GM19025 (cell line): ENCODE measurements around the gene KRTAP9-9.
"Not testable (repeated sequence)": the region's sequence is repeated elsewhere in the genome, so short reads cannot be mapped to it uniquely, and the experiment has no call there.

Experiments used
- ATAC-seq: cut with Tn5 transposase; IDR thresholded peaks from one replicate; pipeline ENCODE4 v1.9.1; 2021; ENCODE audit warnings: mild to moderate bottlenecking, low read depth, moderate library complexity; ENCODE audit not compliant: unreplicated experiment

Gene KRTAP9-9

GRCh38 chr17:41255381-41256290 lies at the start of gene KRTAP9-9:
Gene KRTAP9-9, plus strand, starts transcription at chr17:41255384.
- ATAC-seq, result not testable (repeated sequence)

- no peak for ATAC-seq
Observed at GRCh38 chr17:41211845-41212466, 43.2 kb upstream of the KRTAP9-9 start.

GRCh38 chr17:41212524-41213169 lies 42.5 kb upstream of the KRTAP9-9 start:
- ATAC-seq, result no peak

GRCh38 chr17:41215681-41216080 lies 39.5 kb upstream of the KRTAP9-9 start:
- ATAC-seq, result no peak

- no peak for ATAC-seq
Observed at GRCh38 chr17:41223821-41224220, 31.4 kb upstream of the KRTAP9-9 start.

GRCh38 chr17:41226051-41226450 lies 29.1 kb upstream of the KRTAP9-9 start:
- no peak for ATAC-seq

- not testable (repeated sequence) for ATAC-seq
Observed at GRCh38 chr17:41226598-41227095, 28.5 kb upstream of the KRTAP9-9 start, which contains the start of gene KRTAP9-2. Gene KRTAP9-2, plus strand, starts transcription at chr17:41226648. Its CDS starts 7 bp downstream, at chr17:41226655.

- ATAC-seq, result no peak
Observed at GRCh38 chr17:41230094-41230493, 25.1 kb upstream of the KRTAP9-9 start.

GRCh38 chr17:41231731-41232130 lies 23.5 kb upstream of the KRTAP9-9 start:
- no peak for ATAC-seq

GRCh38 chr17:41232399-41233105 lies 22.6 kb upstream of the KRTAP9-9 start, which contains the start of gene KRTAP9-3:
Gene KRTAP9-3, plus strand, starts transcription at chr17:41232449. Its CDS starts 53 bp downstream, at chr17:41232502.
- ATAC-seq, result not testable (repeated sequence)

GRCh38 chr17:41237116-41237515 lies 18.1 kb upstream of the KRTAP9-9 start:
- ATAC-seq, result not testable (repeated sequence)

GRCh38 chr17:41237949-41238437 lies 17.2 kb upstream of the KRTAP9-9 start, which contains the start of gene KRTAP9-8:
Gene KRTAP9-8, plus strand, starts transcription at chr17:41237999. Its CDS starts 53 bp downstream, at chr17:41238052.
- not testable (repeated sequence) for ATAC-seq

- not testable (repeated sequence) for ATAC-seq
Observed at GRCh38 chr17:41246995-41247787, 8.0 kb upstream of the KRTAP9-9 start.

GRCh38 chr17:41249637-41250240 lies 5.4 kb upstream of the KRTAP9-9 start, which contains the start of gene KRTAP9-4:
Gene KRTAP9-4, plus strand, starts transcription at chr17:41249687. Its CDS starts 34 bp downstream, at chr17:41249721.
- not testable (repeated sequence) for ATAC-seq

- no peak for ATAC-seq
Observed at GRCh38 chr17:41251261-41251660, 3.9 kb upstream of the KRTAP9-9 start.

GRCh38 chr17:41254861-41255260 lies 323 bp upstream of the KRTAP9-9 start:
- no peak for ATAC-seq

- ATAC-seq, result no peak
Observed at GRCh38 chr17:41256291-41256685, 1.1 kb downstream of the KRTAP9-9 start.

GRCh38 chr17:41258406-41258805 lies 3.2 kb downstream of the KRTAP9-9 start:
- no peak for ATAC-seq
